HG03378 (cell line): ENCODE measurements around the gene VAC14.

Experiments used
- ATAC-seq: cut with Tn5 transposase; IDR thresholded peaks from one replicate; pipeline ENCODE4 v1.9.1; 2021; ENCODE audit warnings: mild to moderate bottlenecking, moderate library complexity; ENCODE audit not compliant: unreplicated experiment

Gene VAC14

GRCh38 chr16:70725912-70726828 is 74.8 kb downstream of the VAC14 start:
- ATAC-seq, result no peak

- no peak for ATAC-seq
Observed at GRCh38 chr16:70725024-70725911, 75.7 kb downstream of the VAC14 start.

GRCh38 chr16:70724146-70725023 is 76.6 kb downstream of the VAC14 start:
- no peak for ATAC-seq

- no peak for ATAC-seq
Observed at GRCh38 chr16:70723740-70724145, 77.2 kb downstream of the VAC14 start.

- ATAC-seq, result no peak
Observed at GRCh38 chr16:70721202-70721963, 79.6 kb downstream of the VAC14 start.

GRCh38 chr16:70720425-70721201 is 80.3 kb downstream of the VAC14 start:
- no peak for ATAC-seq

- ATAC-seq, result no peak
Observed at GRCh38 chr16:70717065-70717464, 83.9 kb downstream of the VAC14 start.

GRCh38 chr16:70715860-70716357 is 85.0 kb downstream of the VAC14 start:
- no peak for ATAC-seq

- no peak for ATAC-seq
Observed at GRCh38 chr16:70715055-70715858, 85.7 kb downstream of the VAC14 start.

GRCh38 chr16:70714581-70715054 is 86.3 kb downstream of the VAC14 start:
- ATAC-seq, result no peak

- no peak for ATAC-seq
Observed at GRCh38 chr16:70713824-70714223, 87.1 kb downstream of the VAC14 start.

- ATAC-seq, result no peak
Observed at GRCh38 chr16:70713342-70713741, 87.6 kb downstream of the VAC14 start.

- no peak for ATAC-seq
Observed at GRCh38 chr16:70712942-70713341, 88.0 kb downstream of the VAC14 start.

- no peak for ATAC-seq
Observed at GRCh38 chr16:70712359-70712758, 88.6 kb downstream of the VAC14 start.

GRCh38 chr16:70711211-70712031 is 89.5 kb downstream of the VAC14 start:
- ATAC-seq, result no peak

- ATAC-seq, result no peak
Observed at GRCh38 chr16:70710422-70711210, 90.3 kb downstream of the VAC14 start.
